Measurements from ENCODE around the gene PDE9A. TPM values are rescaled to one million over a fixed set of nuclear protein-coding genes. Genes with fewer than 3 reads are reported as not detected.

Gene PDE9A
- total RNA-seq, 1 experiment from 2014 or later: 31.9 TPM

DNA sequence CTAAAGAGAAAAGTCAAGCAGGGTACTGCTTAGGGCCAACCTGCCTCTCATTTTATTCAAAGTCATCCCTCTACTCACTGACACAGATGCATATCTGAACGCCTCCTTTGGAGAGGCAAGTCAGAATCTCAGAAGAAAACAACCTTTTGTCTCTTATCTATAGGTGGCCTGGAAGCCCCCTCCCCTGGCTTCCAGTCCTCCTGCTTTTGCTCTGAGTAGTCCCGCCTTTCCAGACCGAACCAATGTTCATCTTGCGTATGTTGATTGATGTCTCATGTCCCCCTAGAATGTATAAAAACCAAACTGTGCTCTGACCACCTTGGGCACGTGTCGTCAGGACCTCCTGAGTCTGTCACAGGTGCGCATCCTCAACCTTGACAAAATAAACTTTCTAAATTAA lies 144.1 kb downstream of the PDE9A start:
- Mint-ChIP-seq H3K27ac (no peak overlapping the region), H3K36me3 (ENCODE audit: insufficient read depth in 1 of 3, low read depth in 3 of 3) (no peaks in the 10 kb centered on the region), H3K4me1 (peaks cover 37 to 50% of the 10 kb centered on the region in 2 experiments), H3K27me3 (ENCODE audit: low read depth) (no peaks in the 10 kb centered on the region; the same call in 1 of the 2 replicates), H3K4me3 (no peak overlapping the region), H3K9me3 (no peaks in the 10 kb centered on the region; a peak in 1 of 5 replicates)
- Histone ChIP-seq H3K14ac (ENCODE audit: insufficient read depth, low read length) (no peak overlapping the region), H4K5ac (ENCODE audit: insufficient read length, low read depth, low read length) (no peak overlapping the region), H4K91ac (ENCODE audit: insufficient read length, low read depth, low read length) (no peak overlapping the region), H3K56ac (ENCODE audit: insufficient read length, low read depth, low read length) (no peak overlapping the region), H3K27me3 (ENCODE audit: insufficient read depth, low read length) (no peaks in the 10 kb centered on the region), H2AFZ (ENCODE audit: low read length) (no peak overlapping the region), H3K18ac (ENCODE audit: insufficient read length, low read depth, low read length) (no peak overlapping the region), H4K20me1 (ENCODE audit: control insufficient read depth, insufficient read depth, insufficient read length) (no peaks in the 10 kb centered on the region), H2BK5ac (ENCODE audit: insufficient read length, low read length) (no peak overlapping the region), H3K4me2 (ENCODE audit: insufficient read depth, insufficient read length, low read length) (no peak overlapping the region), H3K79me1 (ENCODE audit: insufficient read depth, low read depth, low read length, poor library complexity, severe bottlenecking) (no peaks in the 10 kb centered on the region), H2BK20ac (ENCODE audit: low read depth, low read length, poor library complexity, severe bottlenecking) (no peak overlapping the region), H3T11ph (ENCODE audit: low read length) (no peak overlapping the region), H2AK5ac (ENCODE audit: insufficient read length, low read length) (no peak overlapping the region), H3K27ac (ENCODE audit: insufficient read length, low read depth, low read length) (no peak overlapping the region), H3K23me2 (ENCODE audit: insufficient read length, low read depth, low read length, poor library complexity, severe bottlenecking) (no peaks in the 10 kb centered on the region), H3K23ac (ENCODE audit: insufficient read length, low read depth, low read length) (no peak overlapping the region), H3K4ac (ENCODE audit: low read depth, low read length) (no peak overlapping the region), H3K4me1 (ENCODE audit: insufficient read depth, low read length) (peaks cover 2% of the 10 kb centered on the region; the same call in 1 of the 2 replicates), H3K9me3 (ENCODE audit: control insufficient read depth, low read depth, low read length) (no peaks in the 10 kb centered on the region), H2BK12ac (ENCODE audit: insufficient read length, low read depth, low read length) (no peak overlapping the region), H4K8ac (replicated peaks; ENCODE audit: insufficient read length, low read depth, low read length) (no peak overlapping the region), H2BK15ac (ENCODE audit: low read depth, low read length) (no peak overlapping the region), H2BK120ac (ENCODE audit: low read depth, low read length, poor library complexity, severe bottlenecking) (no peak overlapping the region), H3K9ac (ENCODE audit: extremely low read depth, insufficient read length, low read length) (no peak overlapping the region), H3K79me2 (ENCODE audit: insufficient read depth, low read length) (no peaks in the 10 kb centered on the region)
- WGBS (ENCODE audit: extremely low coverage, insufficient read length, low lambda C conversion rate): no CpG with 5 or more reads among the region's 7 CpGs
- TF ChIP-seq, protein P1, sequence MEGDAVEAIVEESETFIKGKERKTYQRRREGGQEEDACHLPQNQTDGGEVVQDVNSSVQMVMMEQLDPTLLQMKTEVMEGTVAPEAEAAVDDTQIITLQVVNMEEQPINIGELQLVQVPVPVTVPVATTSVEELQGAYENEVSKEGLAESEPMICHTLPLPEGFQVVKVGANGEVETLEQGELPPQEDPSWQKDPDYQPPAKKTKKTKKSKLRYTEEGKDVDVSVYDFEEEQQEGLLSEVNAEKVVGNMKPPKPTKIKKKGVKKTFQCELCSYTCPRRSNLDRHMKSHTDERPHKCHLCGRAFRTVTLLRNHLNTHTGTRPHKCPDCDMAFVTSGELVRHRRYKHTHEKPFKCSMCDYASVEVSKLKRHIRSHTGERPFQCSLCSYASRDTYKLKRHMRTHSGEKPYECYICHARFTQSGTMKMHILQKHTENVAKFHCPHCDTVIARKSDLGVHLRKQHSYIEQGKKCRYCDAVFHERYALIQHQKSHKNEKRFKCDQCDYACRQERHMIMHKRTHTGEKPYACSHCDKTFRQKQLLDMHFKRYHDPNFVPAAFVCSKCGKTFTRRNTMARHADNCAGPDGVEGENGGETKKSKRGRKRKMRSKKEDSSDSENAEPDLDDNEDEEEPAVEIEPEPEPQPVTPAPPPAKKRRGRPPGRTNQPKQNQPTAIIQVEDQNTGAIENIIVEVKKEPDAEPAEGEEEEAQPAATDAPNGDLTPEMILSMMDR (conservative IDR thresholded peaks at IDR 0.05): no peak
- DNase-seq: no peak
